Left hindlimb (tissue), 1 donor: Measurements from ENCODE around the gene RDH14.

Source experiments
- DNase-seq: peaks from one replicate; pipeline ENCODE4 v3.0.0-alpha.2; 2018

Gene RDH14

DNA sequence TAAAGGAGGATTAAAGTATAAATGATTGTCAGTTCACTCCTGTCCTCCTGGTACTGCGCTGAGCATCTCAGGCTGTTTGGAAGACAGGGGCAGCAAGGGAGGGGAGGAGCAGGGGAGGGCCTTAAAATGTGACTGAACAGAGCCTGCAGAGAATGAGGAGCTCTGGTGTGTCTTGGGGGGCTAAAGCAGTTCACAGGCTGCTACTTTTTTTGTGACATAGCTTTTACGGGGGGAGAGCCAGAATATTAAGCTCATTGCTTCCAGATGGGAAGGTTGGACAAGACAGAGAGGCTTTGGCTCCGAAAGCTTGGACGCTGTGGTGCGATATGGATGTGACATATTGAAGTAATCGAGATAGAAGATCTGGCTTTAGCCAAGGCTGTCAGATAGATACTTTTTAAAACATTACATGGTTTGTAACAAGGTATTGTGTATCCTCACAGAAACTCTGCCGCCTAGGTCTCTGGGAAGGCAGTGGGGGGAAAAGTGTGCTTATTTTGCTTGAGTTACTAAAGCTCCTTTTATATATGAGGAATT is 40.5 kb downstream of the RDH14 start:
- peak; percentile 78 for DNase-seq

GRCh38 chr2:18518116-18519111 is 42.0 kb downstream of the RDH14 start:
- no peak for DNase-seq

DNA sequence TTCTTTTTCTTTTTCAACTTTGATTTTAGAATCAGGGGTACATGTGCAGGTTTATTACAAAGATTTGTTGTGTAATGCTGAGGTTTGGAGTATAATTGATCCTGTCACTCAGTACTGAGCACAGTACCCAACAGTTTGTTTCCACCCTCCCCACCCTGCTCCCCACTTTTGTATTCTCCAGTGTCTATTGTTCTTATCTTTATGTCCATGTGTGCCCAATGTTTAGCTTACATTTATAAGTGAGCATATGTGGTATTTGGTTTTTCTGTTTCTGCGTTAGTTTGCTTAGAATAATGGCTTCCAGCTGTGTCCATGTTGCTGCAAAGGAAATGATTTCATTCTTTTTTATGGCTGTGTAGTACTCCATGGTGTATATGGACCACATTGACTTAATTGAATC is 43.1 kb downstream of the RDH14 start:
- no peak for DNase-seq

DNA sequence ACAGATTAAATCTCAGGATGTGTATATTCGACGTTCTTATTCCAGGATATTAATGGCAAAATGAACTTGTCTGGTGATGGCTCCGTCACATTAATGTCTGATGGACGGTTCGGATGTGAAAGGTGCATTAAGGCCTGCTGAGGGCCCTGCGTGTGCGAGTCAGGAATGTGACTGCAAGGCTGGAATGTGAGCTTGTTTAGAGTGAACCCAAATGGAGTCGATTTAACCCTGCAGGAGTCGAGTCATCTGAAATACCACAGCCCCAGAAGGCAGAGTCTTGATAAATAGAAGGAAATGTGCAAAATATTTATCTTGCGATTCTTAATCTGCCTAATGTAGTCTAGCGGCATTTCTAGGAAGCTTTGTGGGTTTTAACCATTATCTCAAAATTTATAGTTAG is 44.3 kb downstream of the RDH14 start:
- no peak for DNase-seq

GRCh38 chr2:18514526-18515461 is 45.7 kb downstream of the RDH14 start:
- no peak for DNase-seq

DNA sequence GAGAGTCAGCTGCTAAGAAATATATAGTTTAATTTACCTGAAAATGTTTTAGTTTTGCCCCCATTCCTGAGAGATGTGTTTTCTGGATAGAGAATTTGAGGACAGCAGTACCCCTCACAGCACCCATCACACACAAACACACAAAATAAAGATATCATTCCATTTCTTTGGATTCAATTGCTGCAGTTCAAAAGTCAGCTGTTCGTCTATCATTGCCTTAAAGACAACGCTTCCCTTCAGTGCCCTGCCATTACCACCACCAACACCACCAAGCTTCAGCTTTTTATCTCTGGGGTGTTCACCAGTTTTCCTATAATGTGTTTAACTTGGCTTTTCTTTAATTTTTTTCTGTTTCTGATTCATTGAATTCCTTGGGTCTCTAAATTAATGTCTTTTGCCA is 49.7 kb downstream of the RDH14 start:
- DNase-seq: no peak

DNA sequence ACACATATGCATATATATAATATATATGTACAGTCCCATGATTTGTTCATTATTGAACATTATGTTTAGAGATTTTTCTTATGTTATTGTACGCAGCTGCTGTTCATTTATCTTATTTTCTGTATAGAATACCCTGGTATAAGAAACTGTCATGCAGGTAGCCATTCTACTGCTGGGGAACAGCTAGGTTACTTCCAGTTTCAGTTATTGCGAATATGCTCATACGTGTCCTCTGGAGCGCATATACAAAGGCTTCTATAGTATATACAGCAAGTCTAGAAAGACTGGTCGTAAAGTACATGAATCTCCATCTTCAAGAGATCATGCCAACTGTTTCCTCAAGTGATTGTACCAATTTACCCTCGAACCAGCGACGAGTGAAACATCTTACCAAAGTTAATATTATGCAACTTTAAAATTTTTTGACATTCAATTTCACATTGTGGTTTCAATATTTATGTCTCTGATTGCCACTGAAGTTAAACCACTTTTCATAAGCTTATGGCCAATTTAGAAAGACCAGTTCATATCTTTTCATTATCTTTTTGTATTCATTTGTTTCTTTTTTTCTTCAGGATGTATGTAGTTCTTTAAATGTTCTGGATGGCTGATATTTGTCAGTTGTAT is 53.5 kb downstream of the RDH14 start:
- DNase-seq: no peak

GRCh38 chr2:18505703-18506341 is 54.6 kb downstream of the RDH14 start:
- no peak for DNase-seq
